Endothelial cell of umbilical vein (primary cell): Measurements from ENCODE around the gene AIG1. TPM values are rescaled to one million over a fixed set of nuclear protein-coding genes. Genes with fewer than 3 reads are reported as not detected.

Experiments used
- BruUV-seq: library from RNA; stranded (reverse); fragments of 400-500 nt; replicated peaks from 2 replicates; lab custom pipeline; 2021; lab: Mats Ljungman, UMichigan
- CTCF ChIA-PET: fragments of 300-600, 350-600 bp; sonication (Branson Sonifier 250); formaldehyde crosslinking; loops from one replicate; lab custom pipeline; 2021; ENCODE audit warnings: antibody characterized with exemption, inconsistent platforms; lab: Charles Lee
- POLR2A ChIA-PET: fragments of 300-600, 350-600 bp; sonication (Branson Sonifier 250); formaldehyde crosslinking; loops from one replicate; lab custom pipeline; 2021; ENCODE audit warnings: antibody characterized with exemption, inconsistent platforms; lab: Charles Lee
- DNase-seq: peaks from one replicate; pipeline ENCODE4 v3.0.0-alpha.2; 2011; ENCODE audit warnings: low read depth, low spot score
- FAIRE-seq: peaks from 2 replicates; lab custom pipeline; 2011; peaks lifted over from hg19 to GRCh38; lab: Jason Lieb, UNC
- H2AFZ ChIP-seq: 2 replicates; pipeline ENCODE4 v1.6.0; 2012; ENCODE audit warnings: low read depth, low read length, control low read depth, inconsistent platforms
- H3K27ac ChIP-seq: 2 replicates; pipeline ENCODE4 v1.5.1; 2011; ENCODE audit warnings: low read depth, mild to moderate bottlenecking, control low read depth, low read length, moderate library complexity; ENCODE audit not compliant: insufficient read depth
- H3K27me3 ChIP-seq, 2 experiments: 2 replicates each; pipeline versions ENCODE4 v1.6.0 to v1.6.1; 2011; ENCODE audit warnings: low read length in 2 of 2, mixed read lengths in 1 of 2; ENCODE audit not compliant: control insufficient read depth in 2 of 2, insufficient read depth in 2 of 2
- H3K36me3 ChIP-seq, 2 experiments: 2 replicates in 1 of 2; 3 replicates in 1 of 2; pipeline ENCODE4 v1.5.1; 2011; ENCODE audit warnings: low read length in 2 of 2, mild to moderate bottlenecking in 1 of 2, moderate library complexity in 1 of 2; ENCODE audit not compliant: control insufficient read depth in 2 of 2, insufficient read depth in 2 of 2; ENCODE audit errors: extremely low read depth in 1 of 2
- H3K4me1 ChIP-seq: 3 replicates; pipeline ENCODE4 v1.5.1; 2011; ENCODE audit warnings: mild to moderate bottlenecking, low read length; ENCODE audit not compliant: control insufficient read depth, insufficient read depth; ENCODE audit errors: extremely low read depth
- H3K4me2 ChIP-seq: 2 replicates; pipeline ENCODE4 v1.6.1; 2011; ENCODE audit warnings: low read length, control low read depth, mixed read lengths; ENCODE audit not compliant: insufficient read depth
- H3K4me3 ChIP-seq, 3 experiments: fragments of 200-600 bp in 1 of 3; sonication (generic), shearing (Covaris generic) in 1 of 3; replicated peaks in 1 of 3; 2 replicates each; pipeline ENCODE4 v1.5.1; 2011 to 2016; ENCODE audit warnings: control low read depth in 3 of 3, low read length in 3 of 3, mild to moderate bottlenecking in 2 of 3, inconsistent platforms in 1 of 3, low read depth in 1 of 3, moderate library complexity in 1 of 3; ENCODE audit not compliant: insufficient read depth in 1 of 3
- H3K79me2 ChIP-seq: 2 replicates; pipeline ENCODE4 v1.6.0; 2012; ENCODE audit warnings: low read length, inconsistent platforms; ENCODE audit not compliant: control insufficient read depth, insufficient read depth
- H3K9ac ChIP-seq: replicated peaks from 2 replicates; pipeline ENCODE3; 2011; ENCODE audit warnings: low read length, control low read depth; ENCODE audit not compliant: insufficient read depth; ENCODE audit errors: extremely low read depth
- H3K9me1 ChIP-seq: replicated peaks from 3 replicates; pipeline ENCODE4 v1.6.0; 2011; ENCODE audit warnings: mild to moderate bottlenecking, low read length; ENCODE audit not compliant: control insufficient read depth, insufficient read depth; ENCODE audit errors: extremely low read depth
- H3K9me3 ChIP-seq: replicated peaks from 2 replicates; pipeline ENCODE4 v1.5.1; 2012; ENCODE audit warnings: low read length, inconsistent platforms; ENCODE audit not compliant: control insufficient read depth, insufficient read depth
- H4K20me1 ChIP-seq: replicated peaks from 2 replicates; pipeline ENCODE3; 2011; ENCODE audit warnings: mild to moderate bottlenecking, low read length; ENCODE audit not compliant: control insufficient read depth, insufficient read depth; ENCODE audit errors: extremely low read depth
- CTCF ChIP-seq, 2 donors: IDR thresholded peaks; 1 replicate in 1 of 2; 2 replicates in 1 of 2; pipeline ENCODE4 v1.5.1; 2011; ENCODE audit warnings: low read length in 2 of 2, mild to moderate bottlenecking in 2 of 2, moderate library complexity in 2 of 2, control low read depth in 1 of 2, inconsistent platforms in 1 of 2, low read depth in 1 of 2; ENCODE audit not compliant: insufficient read depth in 1 of 2; ENCODE audit errors: extremely low read depth in 1 of 2
- EZH2 ChIP-seq: IDR thresholded peaks from 2 replicates; pipeline ENCODE4 v1.6.1; 2012; ENCODE audit warnings: borderline replicate concordance, low read depth, mild to moderate bottlenecking, moderate library complexity, low read length, inconsistent platforms; ENCODE audit not compliant: severe bottlenecking
- FOS ChIP-seq: IDR thresholded peaks from 2 replicates; pipeline ENCODE4 v1.6.1; 2011; ENCODE audit warnings: mild to moderate bottlenecking, low read length, moderate library complexity, borderline replicate concordance; ENCODE audit not compliant: insufficient read depth
- GATA2 ChIP-seq: IDR thresholded peaks from 2 replicates; pipeline ENCODE4 v1.7.0; 2011; ENCODE audit warnings: low read depth, mild to moderate bottlenecking, moderate library complexity, mixed read lengths, low read length; ENCODE audit not compliant: insufficient read length, insufficient read depth
- JUN ChIP-seq: IDR thresholded peaks from 2 replicates; pipeline ENCODE4 v1.6.1; 2011; ENCODE audit warnings: borderline replicate concordance, low read depth; ENCODE audit not compliant: insufficient read length, insufficient read depth
- MYC ChIP-seq: IDR thresholded peaks from one replicate; pipeline ENCODE4 v1.6.1; 2011; ENCODE audit warnings: mild to moderate bottlenecking, low read depth, low read length
- POLR2A ChIP-seq: IDR thresholded peaks from 2 replicates; pipeline ENCODE4 v1.6.1; 2012; ENCODE audit warnings: low read depth, mild to moderate bottlenecking, control low read depth, low read length
- POLR2AphosphoS5 ChIP-seq: IDR thresholded peaks from 2 replicates; pipeline ENCODE4 v1.6.1; 2012; ENCODE audit warnings: low read depth, mild to moderate bottlenecking, control low read depth, low read length, moderate library complexity; ENCODE audit not compliant: insufficient read depth
- dilution Hi-C: fragments of 300-500 bp; cut with MboI; formaldehyde crosslinking; loops from one replicate; pipeline ENCODE4 v1.15.0; 2019; ENCODE audit warnings: low sequenced_read_pairs; ENCODE audit not compliant: extremely low pct_ligation_motif_present
- intact Hi-C: fragments of 100-400 bp; cut with micrococcal nuclease; formaldehyde crosslinking; loops from one replicate; pipeline ENCODE4 v1.10.0; 2022
- polyA plus RNA-seq, 4 experiments: library from polyadenylated mRNA; depleted of rRNA in 3 of 4; stranded (reverse) in 3 of 4; unstranded in 1 of 4; fragments of >200 nt; gene quantifications; 2 replicates each; pipeline versions ENCODE4 v1.2.1 to v1.2.3, GENCODE V29; 2011 to 2012; ENCODE audit warnings: missing spikeins in 1 of 4
- total RNA-seq: library from RNA; stranded (reverse); gene quantifications from 2 replicates; pipeline ENCODE4 v1.2.3, GENCODE V29; 2021
- TF ChIP-seq, protein P1 (sequence below): IDR thresholded peaks from 2 replicates; pipeline ENCODE4 v1.6.1; 2011; ENCODE audit not compliant: insufficient read depth, insufficient read length

AIG1 gene
- total and polyA plus RNA-seq, 2 donors (not counting 3 experiments of a cell fraction or from before 2014, with no cell fraction given) = 17.7 to 22.7 TPM

- no TSS peak for BruUV-seq
- no peaks in the 10 kb centered on the region for H3K9me3 ChIP-seq
- H2AFZ ChIP-seq = no peak overlapping the region
- no peak overlapping the region for H3K27ac ChIP-seq
- H4K20me1 ChIP-seq = no peaks in the 10 kb centered on the region
- H3K9me1 ChIP-seq = no peaks in the 10 kb centered on the region
- FAIRE-seq = no peak
- no peak overlapping the region for H3K9ac ChIP-seq
- no peak overlapping the region for H3K4me2 ChIP-seq
- POLR2A ChIA-PET = no interaction called here
- H3K4me3 ChIP-seq = no peak overlapping the region
- dilution Hi-C loops = no loop called here
- no peaks in the 10 kb centered on the region for H3K79me2 ChIP-seq
- H3K4me1 ChIP-seq = no peaks in the 10 kb centered on the region
- CTCF ChIA-PET = no interaction called here
- H3K36me3 ChIP-seq = no peaks in the 10 kb centered on the region
- intact Hi-C loops = no loop called here
- TF ChIP-seq JUN (no peak), FOS (no peak), POLR2AphosphoS5 (no peak), GATA2 (no peak), POLR2A (no peak), EZH2 (no peak), CTCF (IDR thresholded peaks at IDR 0.05; ENCODE audit: extremely low read depth in 1 of 2, insufficient read depth in 1 of 2, low read depth in 1 of 2, low read length in 2 of 2) (no peak), MYC (no peak)
- TF ChIP-seq, protein P1, sequence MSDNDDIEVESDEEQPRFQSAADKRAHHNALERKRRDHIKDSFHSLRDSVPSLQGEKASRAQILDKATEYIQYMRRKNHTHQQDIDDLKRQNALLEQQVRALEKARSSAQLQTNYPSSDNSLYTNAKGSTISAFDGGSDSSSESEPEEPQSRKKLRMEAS = no peak
- no peaks in the 10 kb centered on the region for H3K27me3 ChIP-seq
- DNase-seq = no peak
Observed at GRCh38 chr6:143268439-143268838, 207.8 kb downstream of the AIG1 start.
